SU-DHL-6 (cell line): ENCODE data around the gene PLAAT4.

ENCODE experiments used
- H2AFZ ChIP-seq: fragments of 200-600 bp; sonication (generic); 2 replicates; pipeline ENCODE4 v1.6.1; 2014; ENCODE audit warnings: low read depth, mild to moderate bottlenecking, moderate library complexity, mixed read lengths, antibody characterized with exemption, low read length; ENCODE audit not compliant: severe bottlenecking
- H3F3A ChIP-seq: fragments of 200-600 bp; shearing (Covaris generic); 2 replicates; pipeline ENCODE4 v1.6.0; 2016; ENCODE audit warnings: antibody characterized with exemption, mild to moderate bottlenecking; ENCODE audit not compliant: insufficient read depth
- H3K27ac ChIP-seq: fragments of 200-600 bp; sonication (generic); 2 replicates; pipeline ENCODE4 v1.5.1; 2016; ENCODE audit warnings: low read depth, mild to moderate bottlenecking, low read length, moderate library complexity, mixed read lengths
- H3K27me3 ChIP-seq: fragments of 200-600 bp; sonication (generic), shearing (Covaris generic); 2 replicates; pipeline ENCODE4 v1.6.0; 2014; ENCODE audit warnings: mild to moderate bottlenecking, low read length
- H3K36me3 ChIP-seq: fragments of 200-600 bp; sonication (generic); 2 replicates; pipeline ENCODE4 v1.6.1; 2014; ENCODE audit warnings: mild to moderate bottlenecking, low read length, mixed read lengths
- H3K4me2 ChIP-seq: fragments of 300-600, 200-600 bp; shearing (Covaris generic), sonication (generic); 2 replicates; pipeline ENCODE4 v1.6.0; 2014; ENCODE audit warnings: low read length, low read depth, mild to moderate bottlenecking; ENCODE audit not compliant: poor library complexity, severe bottlenecking
- H3K4me3 ChIP-seq: fragments of 200-600 bp; sonication (generic); 2 replicates; pipeline ENCODE4 v1.5.1; 2014; ENCODE audit warnings: antibody characterized with exemption, low read length, mild to moderate bottlenecking, mixed read lengths; ENCODE audit not compliant: insufficient read depth, poor library complexity, severe bottlenecking
- H3K79me2 ChIP-seq: fragments of 200-600 bp; sonication (generic); 2 replicates; pipeline ENCODE4 v1.6.1; 2014; ENCODE audit warnings: mild to moderate bottlenecking, low read length, moderate library complexity; ENCODE audit not compliant: insufficient read depth
- H3K9ac ChIP-seq: fragments of 200-600 bp; sonication (generic); 2 replicates; pipeline ENCODE4 v1.7.0; 2014; ENCODE audit warnings: mild to moderate bottlenecking, low read length
- H3K9me2 ChIP-seq: fragments of 200-600 bp; sonication (generic); replicated peaks from 2 replicates; pipeline ENCODE4 v1.6.1; 2014; ENCODE audit warnings: low read length; ENCODE audit not compliant: insufficient read depth
- H3K9me3 ChIP-seq: fragments of 200-600 bp; sonication (generic); 2 replicates; pipeline ENCODE4 v1.6.1; 2014; ENCODE audit warnings: low read length, mixed read lengths; ENCODE audit not compliant: insufficient read depth
- H4K20me1 ChIP-seq: fragments of 200-600 bp; sonication (generic); 2 replicates; pipeline ENCODE4 v1.6.1; 2014; ENCODE audit warnings: low read depth, mild to moderate bottlenecking, antibody characterized with exemption, low read length, moderate library complexity, mixed read lengths
- CTCF ChIP-seq: fragments of 200-600 bp; sonication (generic); IDR thresholded peaks from one replicate; pipeline ENCODE4 v1.5.1; 2017; ENCODE audit warnings: antibody characterized with exemption, mild to moderate bottlenecking, low read length, moderate library complexity; ENCODE audit not compliant: insufficient read depth, poor library complexity, severe bottlenecking
- EZH2phosphoT487 ChIP-seq: fragments of 200-600 bp; sonication (generic), shearing (Covaris generic); conservative IDR thresholded peaks from 2 replicates; pipeline ENCODE4 v1.6.1; 2018; ENCODE audit warnings: mild to moderate bottlenecking, antibody characterized with exemption, low read length, moderate library complexity, mixed read lengths

Gene PLAAT4

GRCh38 chr11:63508009-63508408 lies 28.6 kb upstream of the PLAAT4 start:
- Histone ChIP-seq H4K20me1 (no peaks in the 10 kb centered on the region), H3K27ac (no peak overlapping the region), H3K36me3 (no peaks in the 10 kb centered on the region), H3K9me3 (no peaks in the 10 kb centered on the region), H3K27me3 (no peaks in the 10 kb centered on the region), H3K9ac (no peak overlapping the region), H3K79me2 (no peaks in the 10 kb centered on the region), H3F3A (no peaks in the 10 kb centered on the region), H3K9me2 (no peaks in the 10 kb centered on the region), H3K4me2 (no peak overlapping the region), H3K4me3 (no peak overlapping the region), H2AFZ (no peak overlapping the region)
- TF ChIP-seq EZH2phosphoT487: no peak
- TF ChIP-seq CTCF: no peak

GRCh38 chr11:63508745-63509144 lies 27.9 kb upstream of the PLAAT4 start:
- no peak overlapping the region for H3K4me2 ChIP-seq
- no peak overlapping the region for H3K4me3 ChIP-seq
- H3F3A ChIP-seq: no peaks in the 10 kb centered on the region
- no peak overlapping the region for H3K27ac ChIP-seq
- H3K27me3 ChIP-seq: no peaks in the 10 kb centered on the region
- H3K9ac ChIP-seq: no peak overlapping the region
- TF ChIP-seq EZH2phosphoT487 (no peak), CTCF (no peak)
- H3K9me2 ChIP-seq: no peaks in the 10 kb centered on the region
- no peak overlapping the region for H2AFZ ChIP-seq
- H3K36me3 ChIP-seq: no peaks in the 10 kb centered on the region
- H3K9me3 ChIP-seq: no peaks in the 10 kb centered on the region
- H3K79me2 ChIP-seq: no peaks in the 10 kb centered on the region
- no peaks in the 10 kb centered on the region for H4K20me1 ChIP-seq

- Histone ChIP-seq H3F3A (no peaks in the 10 kb centered on the region), H3K4me3 (no peak overlapping the region), H2AFZ (no peak overlapping the region), H3K79me2 (no peaks in the 10 kb centered on the region), H4K20me1 (no peaks in the 10 kb centered on the region), H3K9ac (no peak overlapping the region), H3K27me3 (no peaks in the 10 kb centered on the region), H3K27ac (no peak overlapping the region), H3K9me2 (no peaks in the 10 kb centered on the region), H3K36me3 (no peaks in the 10 kb centered on the region), H3K9me3 (no peaks in the 10 kb centered on the region), H3K4me2 (no peak overlapping the region)
- TF ChIP-seq EZH2phosphoT487: no peak
- no peak for TF ChIP-seq CTCF
Measured at GRCh38 chr11:63510360-63511047, 26.1 kb upstream of the PLAAT4 start.
